IPS-20b (cell line): Measurements from ENCODE around the gene HYAL2.

Experiments used
- H3K27ac ChIP-seq: one replicate; pipeline ENCODE4 v1.5.1; 2013; ENCODE audit warnings: low read length
- H3K27me3 ChIP-seq: 2 replicates; pipeline ENCODE4 v1.6.1; 2013; ENCODE audit warnings: mild to moderate bottlenecking, low read length, inconsistent platforms; ENCODE audit not compliant: insufficient read depth
- H3K36me3 ChIP-seq: 2 replicates; pipeline ENCODE4 v1.6.1; 2013; ENCODE audit warnings: low read depth, mild to moderate bottlenecking, inconsistent platforms, low read length, moderate library complexity; ENCODE audit not compliant: insufficient read depth
- H3K4me1 ChIP-seq: 2 replicates; pipeline ENCODE4 v1.6.1; 2013; ENCODE audit warnings: mild to moderate bottlenecking, control low read depth, inconsistent platforms, low read length, moderate library complexity; ENCODE audit not compliant: insufficient read depth
- H3K4me3 ChIP-seq: 2 replicates; pipeline ENCODE4 v1.5.1; 2013; ENCODE audit warnings: mild to moderate bottlenecking, low read length, inconsistent platforms
- H3K9ac ChIP-seq: 2 replicates; pipeline ENCODE4 v1.6.1; 2013; ENCODE audit warnings: low read depth, mild to moderate bottlenecking, inconsistent platforms, low read length, moderate library complexity
- H3K9me3 ChIP-seq: 2 replicates; pipeline ENCODE4 v1.6.1; 2013; ENCODE audit warnings: mild to moderate bottlenecking, low read depth, low read length, inconsistent platforms; ENCODE audit not compliant: insufficient read depth

Gene HYAL2

GRCh38 chr3:50347187-50347813 is 24.8 kb upstream of the HYAL2 start:
- Histone ChIP-seq H3K27me3 (peaks cover 43% of the 10 kb centered on the region), H3K4me1 (no peaks in the 10 kb centered on the region)

GRCh38 chr3:50345586-50346234 is 23.2 kb upstream of the HYAL2 start, which contains the start of gene ZMYND10:
Gene ZMYND10 (minus strand): TSS chr3:50345732. CDS start chr3:50345579, 153 bp downstream.
- peak within 1 kb of the TSS; percentile 63 for H3K4me3 ChIP-seq
- peaks cover 59% of the 10 kb centered on the region for H3K27me3 ChIP-seq

More at GRCh38 chr3:50347187-50347813, 24.8 kb upstream of the HYAL2 start:
- no peak overlapping the region for H3K27ac ChIP-seq
- H3K4me3 ChIP-seq = no peak overlapping the region
- no peak overlapping the region for H3K9ac ChIP-seq
- H3K36me3 ChIP-seq = peaks cover 7% of the 10 kb centered on the region
- H3K9me3 ChIP-seq = no peaks in the 10 kb centered on the region

DNA sequence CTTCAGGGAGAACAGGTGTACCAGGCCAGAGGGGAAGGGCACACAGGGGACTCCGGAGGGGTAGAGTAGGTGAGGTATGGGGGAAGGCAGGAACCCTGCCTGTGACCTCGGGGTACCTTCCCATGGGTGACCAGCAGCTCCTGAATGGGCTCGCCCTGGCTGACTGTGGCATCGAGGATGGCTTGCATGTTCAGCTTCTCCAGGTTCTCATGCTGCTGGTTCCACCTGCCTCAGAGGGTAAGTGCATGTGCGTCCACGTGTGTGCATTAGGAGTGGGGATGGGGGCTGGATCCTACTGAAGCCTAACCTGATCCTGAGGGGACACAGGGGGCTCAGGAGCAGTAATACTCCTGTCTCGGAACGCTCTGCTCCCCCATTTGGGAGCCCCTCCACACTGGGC is 22.5 kb upstream of the HYAL2 start:
- no peak overlapping the region for H3K27ac ChIP-seq
- peaks cover 7% of the 10 kb centered on the region for H3K36me3 ChIP-seq
- H3K27me3 ChIP-seq = peaks cover 66% of the 10 kb centered on the region
- no peaks in the 10 kb centered on the region for H3K9me3 ChIP-seq
- peak overlapping the region; percentile 63 for H3K4me3 ChIP-seq
- no peak overlapping the region for H3K9ac ChIP-seq
- no peaks in the 10 kb centered on the region for H3K4me1 ChIP-seq

More at GRCh38 chr3:50345586-50346234, 23.2 kb upstream of the HYAL2 start, which contains the start of gene ZMYND10:
- Histone ChIP-seq H3K4me1 (no peaks in the 10 kb centered on the region), H3K27ac (no peak within 1 kb of the TSS), H3K36me3 (peaks cover 7% of the 10 kb centered on the region), H3K9ac (peak within 1 kb of the TSS; percentile 33; the same call in 1 of the 2 replicates), H3K9me3 (no peaks in the 10 kb centered on the region)

- no peak overlapping the region for H3K27ac ChIP-seq
- H3K4me1 ChIP-seq = no peaks in the 10 kb centered on the region
- no peaks in the 10 kb centered on the region for H3K9me3 ChIP-seq
- H3K36me3 ChIP-seq = no peaks in the 10 kb centered on the region
- no peak overlapping the region for H3K9ac ChIP-seq
- no peak overlapping the region for H3K4me3 ChIP-seq
- H3K27me3 ChIP-seq = peaks cover 86% of the 10 kb centered on the region
These were observed 20.5 kb upstream of the HYAL2 start for GRCh38 chr3:50342813-50343633.

- Histone ChIP-seq H3K9me3 (no peaks in the 10 kb centered on the region), H3K4me3 (no peak overlapping the region), H3K27ac (no peak overlapping the region), H3K27me3 (peaks cover 89% of the 10 kb centered on the region), H3K4me1 (no peaks in the 10 kb centered on the region), H3K9ac (no peak overlapping the region), H3K36me3 (no peaks in the 10 kb centered on the region)
These were observed 19.6 kb upstream of the HYAL2 start for GRCh38 chr3:50341996-50342650.

GRCh38 chr3:50341537-50341936 is 19.0 kb upstream of the HYAL2 start:
- Histone ChIP-seq H3K36me3 (no peaks in the 10 kb centered on the region), H3K4me1 (no peaks in the 10 kb centered on the region), H3K9ac (no peak overlapping the region), H3K9me3 (no peaks in the 10 kb centered on the region), H3K27me3 (peaks cover 87% of the 10 kb centered on the region), H3K4me3 (peak overlapping the region; percentile 61; the same call in 1 of the 2 replicates), H3K27ac (no peak overlapping the region)

DNA sequence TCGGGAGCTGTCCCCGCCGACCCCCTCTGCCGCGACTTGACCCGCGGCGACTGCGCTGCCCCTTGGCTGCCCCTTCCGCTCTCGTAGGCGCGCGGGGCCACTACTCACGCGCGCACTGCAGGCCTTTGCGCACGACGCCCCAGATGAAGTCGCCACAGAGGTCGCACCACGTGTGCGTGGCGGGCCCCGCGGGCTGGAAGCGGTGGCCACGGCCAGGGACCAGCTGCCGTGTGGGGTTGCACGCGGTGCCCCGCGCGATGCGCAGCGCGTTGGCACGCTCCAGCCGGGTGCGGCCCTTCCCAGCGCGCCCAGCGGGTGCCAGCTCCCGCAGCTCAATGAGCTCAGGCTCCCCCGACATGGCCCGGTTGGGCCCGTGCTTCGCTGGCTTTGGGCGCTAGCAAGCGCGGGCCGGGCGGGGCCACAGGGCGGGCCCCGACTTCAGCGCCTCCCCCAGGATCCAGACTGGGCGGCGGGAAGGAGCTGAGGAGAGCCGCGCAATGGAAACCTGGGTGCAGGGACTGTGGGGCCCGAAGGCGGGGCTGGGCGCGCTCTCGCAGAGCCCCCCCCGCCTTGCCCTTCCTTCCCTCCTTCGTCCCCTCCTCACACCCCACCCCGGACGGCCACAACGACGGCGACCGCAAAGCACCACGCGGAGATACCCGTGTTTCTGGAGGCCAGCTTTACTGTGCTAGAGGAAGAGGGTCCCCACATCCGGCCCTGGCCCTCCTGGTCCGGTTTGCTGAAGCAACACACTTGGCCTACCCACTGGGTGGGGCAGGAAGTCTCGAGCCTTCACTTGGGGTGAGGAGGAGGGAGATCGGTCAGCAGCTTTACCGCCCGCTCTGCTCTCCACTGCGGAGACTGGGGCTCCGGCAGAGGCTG is 18.1 kb upstream of the HYAL2 start, which contains the start of gene RASSF1:
RASSF1 (minus strand) TSS at position 389 of the 882 bp plus-strand sequence; CDS start at position 358, 31 bp downstream.
- Histone ChIP-seq H3K9ac (peak within 1 kb of the TSS; percentile 45; the same call in 1 of the 2 replicates), H3K27ac (no peak within 1 kb of the TSS), H3K4me3 (peak within 1 kb of the TSS; percentile 61), H3K4me1 (no peaks in the 10 kb centered on the region), H3K9me3 (no peaks in the 10 kb centered on the region), H3K27me3 (peaks cover 80% of the 10 kb centered on the region), H3K36me3 (no peaks in the 10 kb centered on the region)

GRCh38 chr3:50340147-50340447 is 17.6 kb upstream of the HYAL2 start:
- H3K36me3 ChIP-seq = no peaks in the 10 kb centered on the region
- peak overlapping the region; percentile 61 for H3K4me3 ChIP-seq
- H3K9ac ChIP-seq = no peak overlapping the region
- no peak overlapping the region for H3K27ac ChIP-seq
- H3K9me3 ChIP-seq = no peaks in the 10 kb centered on the region
- H3K27me3 ChIP-seq = peaks cover 74% of the 10 kb centered on the region
- H3K4me1 ChIP-seq = no peaks in the 10 kb centered on the region; the same call in 1 of the 2 replicates

DNA sequence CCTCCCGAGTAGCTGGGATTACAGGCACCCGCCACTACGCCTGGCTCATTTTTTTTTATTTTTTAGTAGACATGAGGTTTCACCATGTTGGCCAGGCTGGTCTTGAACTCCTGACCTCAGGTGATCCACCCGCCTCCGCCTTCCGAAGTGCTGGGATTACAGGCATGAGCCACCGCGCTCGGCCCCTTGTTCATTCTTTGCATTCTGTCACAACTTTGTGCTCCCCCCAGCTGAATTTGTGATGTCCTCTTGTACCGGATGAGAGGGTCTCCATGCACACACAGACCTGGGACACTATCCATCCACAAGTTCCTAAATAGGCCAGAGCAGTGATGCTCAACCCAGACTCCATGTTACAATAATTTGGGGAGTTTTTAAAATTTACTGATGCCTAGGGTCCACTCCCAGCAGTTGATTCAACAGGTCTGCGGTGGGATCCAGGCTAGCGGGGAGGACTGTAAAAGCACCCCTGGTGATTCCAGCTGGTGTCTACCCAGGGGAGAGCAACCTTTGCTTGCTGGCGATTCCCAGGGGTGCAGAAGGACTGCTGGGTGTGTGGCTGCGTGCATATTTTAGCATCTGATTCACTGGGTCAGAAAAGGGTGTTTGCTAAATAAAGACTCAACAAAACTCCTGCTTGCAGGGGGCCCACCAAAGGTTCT is 17.1 kb upstream of the HYAL2 start:
- H3K27ac ChIP-seq = no peak overlapping the region
- no peaks in the 10 kb centered on the region for H3K9me3 ChIP-seq
- H3K9ac ChIP-seq = no peak overlapping the region
- H3K4me1 ChIP-seq = no peaks in the 10 kb centered on the region; the same call in 1 of the 2 replicates
- peaks cover 69% of the 10 kb centered on the region for H3K27me3 ChIP-seq
- peaks cover 2% of the 10 kb centered on the region; the same call in 1 of the 2 replicates for H3K36me3 ChIP-seq
- H3K4me3 ChIP-seq = peak overlapping the region; percentile 61

DNA sequence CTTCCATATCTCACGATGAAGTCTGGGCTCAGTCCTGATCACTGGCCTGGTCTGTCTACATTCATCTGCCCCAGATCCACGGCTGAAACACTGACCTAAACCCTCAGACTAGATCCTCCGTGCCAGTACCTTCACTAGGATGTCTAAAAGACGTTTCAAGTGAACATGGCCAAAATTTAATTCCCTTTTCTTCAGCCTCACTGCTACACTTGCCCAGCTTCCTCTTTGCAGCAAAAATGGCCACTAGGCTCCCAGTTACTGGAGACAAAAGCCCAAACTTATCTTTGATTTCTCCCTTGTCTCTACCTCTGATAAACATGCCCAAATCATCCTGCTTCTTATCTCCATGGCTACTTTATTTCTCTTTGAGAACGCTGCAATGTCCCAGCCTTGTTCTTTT is 16.4 kb upstream of the HYAL2 start:
- Histone ChIP-seq H3K4me3 (no peak overlapping the region), H3K36me3 (peaks cover 7% of the 10 kb centered on the region; the same call in 1 of the 2 replicates), H3K9ac (no peak overlapping the region), H3K27ac (no peak overlapping the region), H3K9me3 (no peaks in the 10 kb centered on the region), H3K4me1 (no peaks in the 10 kb centered on the region; the same call in 1 of the 2 replicates), H3K27me3 (peaks cover 63% of the 10 kb centered on the region)
